Lower lobe of right lung (tissue), 2 donors: Measurements from ENCODE around the gene MAGI1. TPM values are rescaled to one million over a fixed set of nuclear protein-coding genes. Genes with fewer than 3 reads are reported as not detected.
A peak's percentile ranks its signal among the peaks of the same experiment; 100 is the strongest.

Experiments used
- ATAC-seq, 2 donors: fragments of 200-7000 bp; cut with Tn5 transposase; one replicate each; pipeline ENCODE4 v1.9.1; 2020 to 2022; ENCODE audit warnings: mild to moderate bottlenecking in 2 of 2, moderate library complexity in 2 of 2
- DNase-seq: peaks from one replicate; pipeline ENCODE4 v3.0.0-alpha.2; 2020
- H3K27ac ChIP-seq: fragments of 200-600 bp; one replicate; pipeline ENCODE4 v1.8.0; 2022
- H3K27me3 ChIP-seq: fragments of 200-600 bp; one replicate; pipeline ENCODE4 v1.8.0; 2022; ENCODE audit warnings: low read depth
- H3K36me3 ChIP-seq: fragments of 200-600 bp; one replicate; pipeline ENCODE4 v1.8.0; 2022; ENCODE audit warnings: mild to moderate bottlenecking
- H3K4me1 ChIP-seq: fragments of 200-600 bp; one replicate; pipeline ENCODE4 v1.8.0; 2022
- H3K4me3 ChIP-seq: fragments of 200-600 bp; one replicate; pipeline ENCODE4 v1.8.0; 2022; ENCODE audit warnings: mild to moderate bottlenecking
- H3K9me3 ChIP-seq: fragments of 200-600 bp; one replicate; pipeline ENCODE4 v1.8.0; 2022
- intact Hi-C: fragments of 100-400 bp; cut with DNase I; formaldehyde crosslinking; loops from one replicate; pipeline ENCODE4 v1.11.0; 2022
- total RNA-seq: library from RNA; stranded (reverse); fragmentation: NEBNext Ultra II Directional; extraction: Animal tissue kit (Norgen Biotek cat#: 25700); gene quantifications from one replicate; pipeline ENCODE4 v1.2.1, GENCODE V29; 2021
- TF ChIP-seq, protein P1 (sequence below): fragments of 200-600 bp; IDR thresholded peaks from one replicate; pipeline ENCODE4 v1.8.0; 2022; ENCODE audit warnings: antibody characterized with exemption, mild to moderate bottlenecking
- donor health status: DM: no; HTN: yes; CAD: no; lungs with severe emphysema.

The MAGI1 gene
- total RNA-seq, 1 donor from 2014 or later = 35.5 TPM

DNA sequence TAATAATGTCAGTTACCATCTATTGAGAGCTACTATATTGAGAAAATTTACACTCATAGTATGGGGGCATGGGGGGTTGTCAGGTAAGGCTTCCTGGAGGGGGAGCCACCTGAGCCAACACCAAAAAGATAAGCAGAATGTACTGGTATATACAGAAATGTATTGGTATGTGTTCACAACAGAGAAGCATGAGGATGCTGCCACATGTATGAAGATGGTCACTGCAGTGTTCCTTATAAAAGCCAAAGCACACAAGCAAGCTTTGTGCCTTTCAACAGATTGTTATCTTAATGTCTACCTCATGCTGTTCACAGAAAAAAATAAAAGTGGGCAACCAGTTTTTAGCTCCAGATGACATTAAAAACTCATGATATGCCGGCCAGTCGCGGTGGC lies 149.0 kb downstream of the MAGI1 start:
- intact Hi-C loops = no loop called here
- no peak for ATAC-seq

DNA sequence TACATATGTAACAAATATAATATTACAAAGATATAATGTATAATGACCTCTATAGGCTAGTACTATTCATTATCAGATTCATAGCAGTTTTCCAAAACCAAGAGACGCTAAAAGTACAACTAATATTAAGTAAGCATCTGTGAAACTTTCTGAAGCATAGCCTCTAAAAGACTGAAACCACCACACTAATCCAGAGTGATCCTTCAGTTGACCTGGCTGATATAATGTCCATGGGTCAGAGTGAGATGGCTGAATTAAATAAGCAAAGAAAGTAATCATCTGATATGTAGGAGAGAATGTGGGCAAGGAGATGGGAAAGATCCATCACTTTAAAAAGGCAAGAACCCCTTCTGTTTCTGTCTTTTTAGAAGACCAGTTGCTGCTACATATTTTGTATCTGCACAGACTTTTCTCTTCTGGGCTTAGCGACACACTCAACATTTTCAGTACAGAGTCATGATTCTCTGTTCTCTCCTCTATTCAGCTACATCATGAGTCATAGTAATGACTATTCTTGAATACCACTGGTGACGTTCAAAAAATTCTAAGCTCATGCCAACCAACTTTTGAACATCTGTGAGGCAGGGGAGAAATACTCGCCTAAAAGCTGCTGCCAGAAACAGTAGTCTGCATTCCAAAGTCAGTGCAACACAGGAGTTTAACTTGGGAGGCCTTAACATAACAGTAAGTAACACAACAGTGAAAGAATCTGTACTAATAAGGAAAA lies 149.6 kb downstream of the MAGI1 start:
- Histone ChIP-seq H3K4me1 (peaks cover 2% of the 10 kb centered on the region), H3K9me3 (no peaks in the 10 kb centered on the region), H3K27ac (no peak overlapping the region), H3K4me3 (no peak overlapping the region), H3K36me3 (no peaks in the 10 kb centered on the region), H3K27me3 (no peaks in the 10 kb centered on the region)
- ATAC-seq = peak; percentile 34 to 81
- TF ChIP-seq, protein P1, sequence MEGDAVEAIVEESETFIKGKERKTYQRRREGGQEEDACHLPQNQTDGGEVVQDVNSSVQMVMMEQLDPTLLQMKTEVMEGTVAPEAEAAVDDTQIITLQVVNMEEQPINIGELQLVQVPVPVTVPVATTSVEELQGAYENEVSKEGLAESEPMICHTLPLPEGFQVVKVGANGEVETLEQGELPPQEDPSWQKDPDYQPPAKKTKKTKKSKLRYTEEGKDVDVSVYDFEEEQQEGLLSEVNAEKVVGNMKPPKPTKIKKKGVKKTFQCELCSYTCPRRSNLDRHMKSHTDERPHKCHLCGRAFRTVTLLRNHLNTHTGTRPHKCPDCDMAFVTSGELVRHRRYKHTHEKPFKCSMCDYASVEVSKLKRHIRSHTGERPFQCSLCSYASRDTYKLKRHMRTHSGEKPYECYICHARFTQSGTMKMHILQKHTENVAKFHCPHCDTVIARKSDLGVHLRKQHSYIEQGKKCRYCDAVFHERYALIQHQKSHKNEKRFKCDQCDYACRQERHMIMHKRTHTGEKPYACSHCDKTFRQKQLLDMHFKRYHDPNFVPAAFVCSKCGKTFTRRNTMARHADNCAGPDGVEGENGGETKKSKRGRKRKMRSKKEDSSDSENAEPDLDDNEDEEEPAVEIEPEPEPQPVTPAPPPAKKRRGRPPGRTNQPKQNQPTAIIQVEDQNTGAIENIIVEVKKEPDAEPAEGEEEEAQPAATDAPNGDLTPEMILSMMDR = no peak
- intact Hi-C loops = no loop called here
- DNase-seq = no peak

More for the DNA sequence above, 149.0 kb downstream of the MAGI1 start:
- Histone ChIP-seq H3K4me1 (peaks cover 5% of the 10 kb centered on the region), H3K4me3 (no peak overlapping the region), H3K36me3 (no peaks in the 10 kb centered on the region), H3K9me3 (no peaks in the 10 kb centered on the region), H3K27ac (no peak overlapping the region), H3K27me3 (no peaks in the 10 kb centered on the region)
- DNase-seq = no peak
- TF ChIP-seq, protein P1 = no peak

DNA sequence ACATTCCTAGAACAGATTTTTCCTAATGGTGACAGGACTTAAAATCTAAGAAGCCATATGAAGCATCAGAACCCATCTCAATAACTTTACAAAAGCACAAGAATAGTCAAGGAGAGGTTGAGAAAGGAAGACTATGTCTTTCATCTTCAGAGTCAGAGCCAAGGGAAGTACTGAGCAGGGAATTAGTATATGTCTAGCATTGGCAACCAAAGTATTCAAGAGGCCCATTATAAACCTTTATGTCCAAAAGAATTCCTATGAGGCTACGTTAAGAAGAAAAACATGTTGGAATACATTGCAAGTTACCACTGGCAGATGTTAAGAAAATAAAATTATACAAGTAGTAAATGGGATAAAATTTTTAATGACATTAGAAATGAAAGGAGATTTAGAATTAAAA lies 150.5 kb downstream of the MAGI1 start:
- Histone ChIP-seq H3K27ac (no peak overlapping the region), H3K36me3 (no peaks in the 10 kb centered on the region), H3K27me3 (no peaks in the 10 kb centered on the region), H3K4me1 (peaks cover 12% of the 10 kb centered on the region), H3K4me3 (no peak overlapping the region), H3K9me3 (no peaks in the 10 kb centered on the region)
- ATAC-seq = no peak
- TF ChIP-seq, protein P1 = no peak
- no peak for DNase-seq
- intact Hi-C loops = no loop called here

DNA sequence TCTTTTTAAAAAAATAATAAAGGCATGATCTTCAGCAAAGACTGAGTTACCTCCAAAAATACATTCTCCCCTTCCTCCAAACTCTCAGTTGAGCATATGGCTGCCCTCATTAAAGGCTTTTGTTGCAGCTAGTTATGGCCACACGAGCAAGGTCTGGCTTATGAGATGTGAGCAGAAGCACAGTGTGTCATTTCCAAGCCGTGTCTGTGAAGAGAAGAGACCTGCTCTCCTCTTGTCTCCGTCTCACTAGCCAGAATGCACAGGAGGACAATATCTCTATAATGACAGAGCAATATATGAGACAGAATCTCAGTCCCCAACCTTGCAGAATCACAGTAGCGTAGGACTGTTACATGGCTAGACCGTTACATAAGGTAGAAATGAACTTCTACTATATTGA lies 152.3 kb downstream of the MAGI1 start:
- intact Hi-C loops = no loop called here
- H3K4me3 ChIP-seq = no peak overlapping the region
- no peaks in the 10 kb centered on the region for H3K36me3 ChIP-seq
- TF ChIP-seq, protein P1 = no peak
- H3K4me1 ChIP-seq = peaks cover 16% of the 10 kb centered on the region
- ATAC-seq (no peak), DNase-seq (no peak)
- H3K27ac ChIP-seq = no peak overlapping the region
- no peaks in the 10 kb centered on the region for H3K9me3 ChIP-seq
- H3K27me3 ChIP-seq = no peaks in the 10 kb centered on the region

DNA sequence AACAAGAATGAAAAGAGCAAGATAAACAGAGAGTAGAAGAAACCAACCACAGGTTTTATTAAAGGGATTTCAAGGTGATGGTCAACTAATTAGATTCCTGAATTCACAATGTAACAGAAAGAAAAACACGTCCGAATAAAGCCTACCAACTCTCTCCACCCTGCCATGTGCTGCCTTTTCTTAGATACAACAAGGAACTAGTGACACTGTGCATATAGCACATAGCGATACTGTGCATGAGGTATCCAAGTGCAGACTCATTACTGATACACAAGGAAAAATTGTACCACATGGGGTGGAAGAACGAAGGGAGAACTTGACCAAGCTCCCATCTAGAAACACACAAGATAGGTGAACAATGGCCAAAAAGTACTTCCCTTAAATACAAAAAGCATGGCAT lies 154.6 kb downstream of the MAGI1 start:
- H3K27ac ChIP-seq = peak overlapping the region; percentile 2
- intact Hi-C loops = no loop called here
- no peaks in the 10 kb centered on the region for H3K9me3 ChIP-seq
- ATAC-seq (no peak), DNase-seq (no peak)
- no peaks in the 10 kb centered on the region for H3K27me3 ChIP-seq
- TF ChIP-seq, protein P1 = no peak
- H3K4me1 ChIP-seq = peaks cover 16% of the 10 kb centered on the region
- no peak overlapping the region for H3K4me3 ChIP-seq
- H3K36me3 ChIP-seq = no peaks in the 10 kb centered on the region
